Ovary (tissue), 9 donors: Measurements from ENCODE around the gene NDC1. TPM values are rescaled to one million over a fixed set of nuclear protein-coding genes. Genes with fewer than 3 reads are reported as not detected.
A peak's percentile ranks its signal among the peaks of the same experiment; 100 is the strongest.

ENCODE experiments used
- DNase-seq, 5 donors: peaks; one replicate each; pipeline ENCODE4 v3.0.0-alpha.2; 2019 to 2020
- H3K27ac ChIP-seq, 2 donors: fragments of 200-600 bp; one replicate each; pipeline versions ENCODE4 v1.5.1 to v1.8.0; 2019 to 2022
- H3K27me3 ChIP-seq: fragments of 200-600 bp; one replicate; pipeline ENCODE4 v1.8.0; 2022
- H3K36me3 ChIP-seq: fragments of 200-600 bp; sonication (generic); one replicate; pipeline ENCODE4 v1.5.1; 2019
- H3K4me1 ChIP-seq: one replicate; pipeline ENCODE4 v1.8.1; 2013; ENCODE audit warnings: mild to moderate bottlenecking, moderate library complexity; ENCODE audit not compliant: insufficient read depth
- H3K4me3 ChIP-seq: fragments of 200-600 bp; sonication (generic); one replicate; pipeline ENCODE4 v1.5.1; 2017
- H3K9me3 ChIP-seq, 2 donors: fragments of 200-600 bp in 1 of 2; sonication (generic) in 1 of 2; one replicate each; pipeline versions ENCODE4 v1.5.1 to v1.8.1; 2013 to 2019; ENCODE audit warnings: mild to moderate bottlenecking in 1 of 2, moderate library complexity in 1 of 2
- EP300 ChIP-seq: sonication (generic); formaldehyde crosslinking; IDR thresholded peaks from one replicate; pipeline ENCODE4 v1.6.1; 2017; ENCODE audit warnings: antibody characterized with exemption
- POLR2A ChIP-seq: fragments of 450-650 bp; IDR thresholded peaks from one replicate; pipeline ENCODE4 v1.6.1; 2017; ENCODE audit warnings: antibody characterized with exemption, mild to moderate bottlenecking, moderate library complexity
- WGBS, 3 donors: extraction: QIAGEN DNeasy Blood & Tissue Kit in 1 of 3; methylation state at CpG; one replicate each; pipeline versions ENCODE4 v1.1.5 to v1.1.7; 2013 to 2017; 5-methylcytosine and 5-hydroxymethylcytosine counted together
- intact Hi-C, 4 donors: fragments of 100-400 bp; cut with DNase I; formaldehyde crosslinking; loops; one replicate each; pipeline versions ENCODE4 v1.11.0 to v1.15.1; 2022 to 2023
- polyA plus RNA-seq, 2 donors: library from polyadenylated mRNA; stranded (reverse); fragments of 200-250 nt in 1 of 2; fragments of 350-450 nt in 1 of 2; fragmentation: Illumina TruSeq in 1 of 2; extraction: RNeasy Lipid Tissue Mini Kit (QIAGEN cat#74804) in 1 of 2; gene quantifications; one replicate each; pipeline ENCODE4 v1.2.3, GENCODE V29; 2013 to 2014
- total RNA-seq, 7 donors: library from RNA; depleted of rRNA in 2 of 7; stranded (reverse); fragments of >200 nt in 2 of 7; fragmentation: NEBNext Ultra II Directional in 3 of 7; extraction: Animal tissue kit (Norgen Biotek cat#: 25700) in 3 of 7; gene quantifications; one replicate each; pipeline versions ENCODE4 v1.1.0 to v1.2.4, GENCODE V29; 2016 to 2023
- TF ChIP-seq, protein P1 (sequence below), 3 donors: fragments of 450-650 bp in 2 of 3; fragments of 200-600 bp in 1 of 3; IDR thresholded peaks; one replicate each; pipeline versions ENCODE4 v1.5.1 to v1.8.0; 2016 to 2022; ENCODE audit warnings: antibody characterized with exemption in 3 of 3, mild to moderate bottlenecking in 1 of 3
- donor health status: DM: no; HTN: no; CAD: no; lungs with moderate emphysema.
- donor health status: DM: no; HTN: no; CAD: no.
- donor health status: Bipolar disorder and iron deficiency.
- donor health status: DM: yes; HTN: yes; CAD: no.
- donor health status: DM: no; HTN: no; CAD: no.
- donor health status: DM: yes; HTN: yes; CAD: no.

Gene NDC1
- total and polyA plus RNA-seq, 9 donors: 4.3 to 11.9 (median 8.6) TPM

DNA sequence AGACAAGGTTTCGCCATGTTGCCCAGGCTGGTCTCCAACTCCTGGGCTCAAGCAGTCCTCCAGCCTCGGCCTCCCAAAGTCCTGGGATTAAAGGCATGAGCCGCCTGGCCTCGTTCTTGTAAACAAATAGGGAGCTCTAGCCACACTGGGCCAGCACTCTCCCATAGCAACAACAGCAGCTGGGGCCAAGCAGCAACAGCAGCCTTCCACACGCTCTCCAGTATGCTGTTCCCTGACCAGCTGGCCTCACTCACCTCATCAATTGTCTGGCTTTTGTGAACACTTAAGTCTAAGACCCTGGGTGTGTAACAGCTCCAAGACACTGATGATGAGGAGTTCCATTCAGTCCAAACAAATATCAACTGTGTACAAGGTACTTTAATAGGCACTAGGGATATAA, 82.2 kb downstream of the NDC1 start:
- TF ChIP-seq POLR2A: no peak
- TF ChIP-seq EP300: no peak
- TF ChIP-seq, protein P1, sequence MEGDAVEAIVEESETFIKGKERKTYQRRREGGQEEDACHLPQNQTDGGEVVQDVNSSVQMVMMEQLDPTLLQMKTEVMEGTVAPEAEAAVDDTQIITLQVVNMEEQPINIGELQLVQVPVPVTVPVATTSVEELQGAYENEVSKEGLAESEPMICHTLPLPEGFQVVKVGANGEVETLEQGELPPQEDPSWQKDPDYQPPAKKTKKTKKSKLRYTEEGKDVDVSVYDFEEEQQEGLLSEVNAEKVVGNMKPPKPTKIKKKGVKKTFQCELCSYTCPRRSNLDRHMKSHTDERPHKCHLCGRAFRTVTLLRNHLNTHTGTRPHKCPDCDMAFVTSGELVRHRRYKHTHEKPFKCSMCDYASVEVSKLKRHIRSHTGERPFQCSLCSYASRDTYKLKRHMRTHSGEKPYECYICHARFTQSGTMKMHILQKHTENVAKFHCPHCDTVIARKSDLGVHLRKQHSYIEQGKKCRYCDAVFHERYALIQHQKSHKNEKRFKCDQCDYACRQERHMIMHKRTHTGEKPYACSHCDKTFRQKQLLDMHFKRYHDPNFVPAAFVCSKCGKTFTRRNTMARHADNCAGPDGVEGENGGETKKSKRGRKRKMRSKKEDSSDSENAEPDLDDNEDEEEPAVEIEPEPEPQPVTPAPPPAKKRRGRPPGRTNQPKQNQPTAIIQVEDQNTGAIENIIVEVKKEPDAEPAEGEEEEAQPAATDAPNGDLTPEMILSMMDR (IDR thresholded peaks at IDR 0.05): no peak
- Histone ChIP-seq H3K4me1 (no peaks in the 10 kb centered on the region), H3K36me3 (no peaks in the 10 kb centered on the region), H3K27ac (no peak overlapping the region), H3K27me3 (no peaks in the 10 kb centered on the region), H3K4me3 (no peak overlapping the region), H3K9me3 (no peaks in the 10 kb centered on the region)
- intact Hi-C loops: loop anchor here in 3 of 4 donors (2.0 to 10.0 kb wide), 3 partner anchors 271 to 481 kb away; no protein-coding TSS in a partner anchor
- 50 to 69% (median 68%) methylated on average over 5 of the region's 5 CpGs for WGBS, 3 donors
- no peak for DNase-seq

DNA sequence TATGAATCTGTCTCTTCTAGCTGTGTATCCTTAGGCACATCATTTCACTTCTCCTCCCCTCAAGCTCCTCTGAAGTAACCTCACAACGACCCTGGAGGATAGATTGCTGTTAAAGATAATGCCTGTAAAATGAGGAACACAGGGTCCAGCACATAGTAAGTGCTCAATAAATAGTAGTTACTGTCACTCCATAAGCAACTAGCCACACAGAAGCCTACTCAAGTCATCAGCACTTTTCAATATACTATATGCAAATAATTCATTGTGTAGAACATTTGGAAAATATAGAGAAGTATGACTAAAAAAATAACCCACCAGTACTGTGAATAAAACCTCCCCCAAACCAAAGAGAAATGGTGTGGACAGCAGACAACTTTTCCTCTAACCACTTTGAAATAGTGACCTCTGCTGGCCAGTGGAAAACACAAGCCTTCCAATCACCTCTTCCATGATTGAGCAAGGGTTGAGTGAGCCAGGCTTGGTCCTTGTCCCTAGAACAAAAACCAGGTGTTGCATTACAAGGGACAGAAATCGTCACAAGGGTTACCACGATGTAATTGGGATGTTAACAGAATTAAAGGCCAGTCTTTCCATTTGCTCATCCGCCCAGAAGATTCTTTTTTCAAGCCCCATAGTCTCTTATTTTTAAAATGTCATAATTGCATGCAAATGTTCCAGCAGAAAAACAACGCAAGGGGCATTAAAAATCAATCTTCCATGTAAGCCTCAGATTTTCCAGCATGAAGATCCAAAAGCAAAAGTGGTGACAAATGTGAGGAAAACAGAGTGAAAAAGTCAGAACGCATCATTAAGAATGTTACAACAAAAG, 83.4 kb downstream of the NDC1 start:
- Histone ChIP-seq H3K36me3 (no peaks in the 10 kb centered on the region), H3K27me3 (no peaks in the 10 kb centered on the region), H3K9me3 (no peaks in the 10 kb centered on the region), H3K27ac (no peak overlapping the region), H3K4me1 (no peaks in the 10 kb centered on the region), H3K4me3 (no peak overlapping the region)
- intact Hi-C loops: loop anchor here in 3 of 4 donors (2.0 to 10.0 kb wide), 3 partner anchors 270 to 480 kb away; no protein-coding TSS in a partner anchor
- WGBS, 3 donors: 50 to 54% (median 52%) methylated on average over 6 of the region's 6 CpGs
- peak in 1 of 5 donors; percentile 29 for DNase-seq
- TF ChIP-seq POLR2A: no peak
- no peak for TF ChIP-seq EP300
- TF ChIP-seq, protein P1 (IDR thresholded peaks at IDR 0.05): peak in 1 of 3 donors; percentile 20

DNA sequence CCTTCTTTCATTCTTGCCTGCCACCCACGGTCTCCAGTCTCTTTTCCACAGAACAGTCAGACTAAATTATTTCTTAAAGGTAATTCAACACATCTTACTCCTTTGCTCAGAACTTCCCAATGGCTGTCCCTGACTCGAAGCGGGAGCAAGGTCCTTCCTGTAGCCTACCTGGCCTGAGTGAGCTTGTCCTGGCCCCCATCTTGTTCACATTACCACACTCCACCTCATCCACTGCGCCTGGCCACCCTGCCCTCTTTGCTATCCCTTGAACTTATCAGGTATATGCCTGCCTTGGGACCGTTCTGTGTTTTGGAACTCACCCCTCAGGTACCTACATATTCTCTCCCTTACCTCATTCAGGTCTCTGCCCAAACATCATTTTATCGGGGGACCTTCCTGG, 85.8 kb downstream of the NDC1 start:
- 91% methylated on average over 6 of the region's 6 CpGs for WGBS, 3 donors
- H3K27ac ChIP-seq: no peak overlapping the region
- H3K4me1 ChIP-seq: no peaks in the 10 kb centered on the region
- no peak overlapping the region for H3K4me3 ChIP-seq
- intact Hi-C loops: loop anchor here in 3 of 4 donors (10.0 kb wide), 2 partner anchors 267 to 477 kb away; no protein-coding TSS in a partner anchor
- no peaks in the 10 kb centered on the region for H3K36me3 ChIP-seq
- H3K27me3 ChIP-seq: no peaks in the 10 kb centered on the region
- no peak for DNase-seq
- TF ChIP-seq EP300: no peak
- TF ChIP-seq, protein P1 (IDR thresholded peaks at IDR 0.05): no peak
- no peak for TF ChIP-seq POLR2A
- no peaks in the 10 kb centered on the region for H3K9me3 ChIP-seq

DNA sequence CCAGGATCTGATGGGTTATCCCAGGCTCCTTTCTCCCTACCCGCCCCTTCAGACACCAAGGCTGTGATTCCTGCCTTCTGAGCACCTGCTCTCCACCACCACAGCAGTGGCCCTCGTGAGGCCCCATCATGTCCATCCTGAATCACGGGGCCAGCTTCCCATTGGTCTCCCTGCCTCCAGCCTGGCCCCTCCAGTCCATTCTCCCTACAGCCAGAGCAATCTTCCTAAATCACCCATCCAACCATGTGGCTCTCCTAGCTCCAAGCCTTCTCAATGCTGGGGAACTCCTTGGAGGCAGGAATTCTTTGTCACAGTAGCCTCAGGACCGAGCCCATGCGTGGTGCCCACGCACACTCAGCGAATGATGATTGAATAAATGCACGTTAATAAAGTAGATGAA, 90.3 kb downstream of the NDC1 start:
- DNase-seq: no peak
- H3K4me1 ChIP-seq: no peaks in the 10 kb centered on the region

More for the DNA sequence above, 90.3 kb downstream of the NDC1 start:
- intact Hi-C loops: no loop called here
- Histone ChIP-seq H3K4me3 (no peak overlapping the region), H3K27me3 (no peaks in the 10 kb centered on the region), H3K9me3 (no peaks in the 10 kb centered on the region), H3K36me3 (no peaks in the 10 kb centered on the region), H3K27ac (no peak overlapping the region)
- 86 to 90% (median 89%) methylated on average over 8 of the region's 8 CpGs for WGBS, 3 donors
- TF ChIP-seq, protein P1 (IDR thresholded peaks at IDR 0.05): no peak
- TF ChIP-seq EP300 (no peak), POLR2A (no peak)
